HG03575 (cell line): ENCODE data around the gene ANAPC13.

ENCODE experiments used
- ATAC-seq: cut with Tn5 transposase; IDR thresholded peaks from one replicate; pipeline ENCODE4 v1.9.1; 2021; ENCODE audit not compliant: unreplicated experiment, insufficient number of reproducible peaks, low FRiP score; ENCODE audit errors: extremely low read depth

Gene ANAPC13

DNA sequence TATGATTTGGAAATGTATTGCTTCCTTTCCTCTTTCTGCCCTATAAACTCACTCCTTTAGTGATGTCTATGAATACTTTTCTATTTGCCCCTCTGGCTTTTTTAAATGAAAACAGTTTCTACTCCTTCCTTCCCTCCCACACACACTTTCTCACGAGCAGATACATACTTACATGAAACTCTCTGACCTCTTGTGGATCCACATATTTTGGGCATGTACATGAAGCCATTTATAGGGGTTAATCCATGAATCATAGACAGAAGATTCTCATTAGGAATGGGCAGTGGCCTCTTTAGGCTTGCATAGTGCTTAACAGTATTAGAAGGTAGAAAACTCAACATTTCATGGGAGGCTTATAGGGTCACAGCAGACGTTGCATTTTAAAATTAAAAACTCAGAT lies 24.8 kb downstream of the ANAPC13 start:
- ATAC-seq = no peak

DNA sequence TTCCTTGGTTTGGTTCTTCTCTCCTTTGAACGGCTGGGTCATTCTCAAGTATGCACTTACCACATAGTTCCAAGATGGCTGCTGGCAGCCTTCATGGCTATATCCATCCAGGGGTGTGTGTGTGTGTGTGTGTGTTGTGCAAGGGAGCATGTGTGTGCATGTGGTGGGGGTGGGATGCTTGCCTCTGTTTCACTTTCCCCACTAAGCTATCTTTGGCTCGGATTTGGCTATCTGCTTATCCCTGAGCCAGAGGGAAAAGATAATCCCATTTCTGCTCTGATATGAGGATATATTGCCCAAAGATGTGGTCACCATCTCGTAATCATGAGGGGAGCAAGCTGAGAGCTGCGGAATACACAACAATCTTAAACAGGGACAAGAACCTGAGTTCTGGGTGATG lies 26.2 kb downstream of the ANAPC13 start:
- ATAC-seq = no peak

- no peak for ATAC-seq
Measured at GRCh38 chr3:134458406-134458945, 27.3 kb downstream of the ANAPC13 start.

- ATAC-seq = no peak
Measured at GRCh38 chr3:134457376-134458074, 28.3 kb downstream of the ANAPC13 start.

DNA sequence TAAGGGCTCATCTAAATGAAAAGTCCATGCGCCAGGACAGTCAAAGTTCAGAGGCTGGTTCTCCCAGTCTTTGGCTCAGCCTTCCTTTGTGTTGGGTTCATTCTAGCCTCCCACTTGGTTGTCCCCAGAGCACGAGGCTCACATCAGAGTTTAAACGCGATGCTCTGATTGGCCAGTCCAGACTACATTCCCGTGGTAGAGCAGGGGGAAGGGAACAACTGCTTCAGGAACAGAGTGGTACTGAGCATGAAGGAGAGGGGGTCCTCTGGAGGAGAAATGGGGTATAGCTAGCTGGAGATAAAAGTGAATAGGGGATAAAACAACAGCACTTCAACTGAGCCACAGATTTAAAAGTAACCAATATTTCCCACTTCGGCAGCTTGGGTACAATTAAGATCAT lies 32.2 kb downstream of the ANAPC13 start:
- ATAC-seq = no peak

DNA sequence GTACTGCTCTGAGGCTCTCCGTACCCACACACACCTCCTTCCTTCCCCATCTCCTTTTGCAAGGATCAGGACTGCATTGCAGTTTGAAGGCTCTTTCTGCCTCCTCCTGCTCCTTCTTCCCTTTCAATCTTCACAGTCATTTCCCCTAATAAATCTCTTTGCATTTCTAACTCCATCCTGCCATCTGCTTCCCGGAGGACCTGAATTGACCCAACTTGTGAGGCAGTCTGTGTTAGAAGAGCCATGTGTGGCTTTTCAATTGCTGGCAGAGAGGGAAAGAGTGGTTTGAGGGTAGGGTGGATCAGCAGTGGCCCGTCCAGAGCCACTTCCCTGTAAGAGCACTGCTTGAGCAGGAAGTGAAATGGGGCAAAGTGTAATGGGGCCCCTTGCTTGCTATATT lies 35.8 kb downstream of the ANAPC13 start:
- ATAC-seq = no peak

GRCh38 chr3:134449277-134449676 lies 36.5 kb downstream of the ANAPC13 start:
- ATAC-seq = no peak

- no peak for ATAC-seq
Measured at GRCh38 chr3:134448664-134449063, 37.1 kb downstream of the ANAPC13 start.

GRCh38 chr3:134447351-134447750 lies 38.4 kb downstream of the ANAPC13 start:
- ATAC-seq = no peak

DNA sequence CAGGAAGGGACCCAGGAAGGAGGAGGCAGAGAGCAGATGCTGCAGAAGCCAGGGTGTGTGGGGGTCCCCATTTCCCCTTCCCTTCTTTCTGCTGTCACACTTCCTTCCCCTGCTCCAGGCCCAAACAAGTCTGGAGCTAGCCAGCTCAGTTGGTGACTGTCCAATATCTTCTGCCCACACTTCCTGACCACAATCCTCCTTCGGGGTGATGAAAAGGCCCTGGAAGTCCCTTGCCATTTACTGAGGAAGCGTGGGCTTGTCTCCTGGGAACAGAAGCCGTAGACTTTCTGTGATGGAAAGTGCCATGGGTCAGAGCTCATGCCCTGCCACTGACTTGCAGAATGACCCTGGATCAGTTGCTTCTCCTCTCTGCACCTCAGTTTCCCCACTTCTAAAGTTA lies 39.0 kb downstream of the ANAPC13 start:
- ATAC-seq = no peak

GRCh38 chr3:134445636-134446035 lies 40.1 kb downstream of the ANAPC13 start:
- no peak for ATAC-seq

- no peak for ATAC-seq
Measured at GRCh38 chr3:134445095-134445494, 40.7 kb downstream of the ANAPC13 start.

DNA sequence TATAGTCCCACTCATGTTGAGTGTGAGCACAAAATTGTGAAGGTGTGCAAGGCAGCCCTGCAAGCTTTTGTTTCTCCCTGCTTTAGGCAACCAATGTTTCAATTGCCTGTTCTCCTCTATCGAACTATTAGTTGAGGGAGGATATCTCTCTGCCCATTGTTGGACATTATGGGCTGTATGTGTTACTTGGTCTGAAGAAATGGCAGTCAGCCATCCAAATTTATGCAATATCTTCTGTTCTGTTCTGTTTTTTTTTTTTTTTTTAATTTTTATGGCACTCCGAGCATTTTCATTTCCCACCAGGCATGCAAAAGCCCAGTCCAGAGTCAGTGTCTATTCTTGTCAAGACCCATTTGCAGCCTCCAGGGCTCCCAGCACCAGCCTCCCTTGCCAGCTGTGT lies 44.0 kb downstream of the ANAPC13 start:
- ATAC-seq = no peak

DNA sequence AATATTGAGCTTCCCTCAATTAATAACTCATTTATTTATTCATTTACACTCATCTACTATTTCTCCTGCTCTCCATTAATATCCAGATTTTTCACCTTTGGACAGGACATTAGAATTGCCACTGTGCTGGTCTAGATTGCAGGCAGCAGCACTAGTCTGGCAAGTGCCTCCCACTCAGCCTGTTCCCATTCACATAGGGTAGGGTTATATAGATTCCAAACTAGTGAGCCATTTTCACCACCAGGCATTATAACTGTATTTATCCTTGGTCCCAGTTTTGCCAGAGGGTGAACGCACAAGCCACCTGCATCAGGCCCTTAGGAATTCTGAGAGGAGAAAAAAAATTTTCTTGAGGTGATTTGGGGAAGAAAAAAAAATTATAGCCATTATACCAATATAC lies 44.5 kb downstream of the ANAPC13 start:
- no peak for ATAC-seq

DNA sequence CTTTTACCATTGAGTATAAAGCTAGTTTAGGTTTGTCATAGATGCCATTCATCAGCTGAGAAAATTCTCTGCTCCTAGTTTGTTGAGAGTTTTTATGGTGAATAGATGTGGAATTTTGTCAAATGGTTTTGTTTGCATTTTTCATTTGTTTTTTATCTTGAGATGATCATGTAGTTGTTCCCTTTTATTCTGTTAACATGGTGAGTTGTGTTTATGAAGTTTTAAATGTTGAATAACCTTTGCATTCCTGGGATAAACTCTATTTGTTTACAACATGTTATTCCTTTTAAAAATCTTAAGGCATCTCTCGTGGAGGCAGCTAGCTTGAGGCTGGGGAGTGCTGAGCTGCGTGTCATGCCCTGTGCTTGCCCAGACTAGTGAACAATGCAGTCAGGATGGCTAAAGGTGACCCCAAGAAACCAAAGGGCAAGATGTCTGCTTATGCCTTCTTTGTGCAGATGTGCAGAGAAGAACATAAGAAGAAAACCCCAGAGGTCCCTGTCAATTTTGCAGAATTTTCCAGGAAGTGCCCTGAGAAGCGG lies 48.5 kb downstream of the ANAPC13 start:
- no peak for ATAC-seq

DNA sequence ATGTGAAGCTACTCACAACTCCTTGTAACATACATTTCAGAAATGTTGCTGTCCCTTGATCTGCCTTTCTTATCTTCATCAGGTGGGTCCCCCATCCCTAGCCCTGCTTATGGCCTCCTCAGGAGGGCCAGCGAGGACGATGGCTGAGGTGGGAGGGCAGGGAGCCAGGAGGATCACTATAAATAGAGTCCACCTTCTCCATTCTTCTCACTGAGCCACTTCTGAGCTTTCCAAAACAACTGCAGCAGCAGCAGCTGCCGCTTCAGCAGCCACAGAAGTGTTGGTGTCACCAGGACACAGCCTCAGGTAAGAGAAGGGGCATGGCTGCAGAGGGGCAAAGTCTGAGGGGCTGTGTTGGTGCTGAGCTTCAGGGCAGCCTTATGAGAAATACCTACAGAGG lies 53.5 kb downstream of the ANAPC13 start:
- ATAC-seq = no peak

GRCh38 chr3:134430950-134431445 lies 54.8 kb downstream of the ANAPC13 start:
- ATAC-seq = no peak

GRCh38 chr3:134430174-134430573 lies 55.6 kb downstream of the ANAPC13 start:
- no peak for ATAC-seq

DNA sequence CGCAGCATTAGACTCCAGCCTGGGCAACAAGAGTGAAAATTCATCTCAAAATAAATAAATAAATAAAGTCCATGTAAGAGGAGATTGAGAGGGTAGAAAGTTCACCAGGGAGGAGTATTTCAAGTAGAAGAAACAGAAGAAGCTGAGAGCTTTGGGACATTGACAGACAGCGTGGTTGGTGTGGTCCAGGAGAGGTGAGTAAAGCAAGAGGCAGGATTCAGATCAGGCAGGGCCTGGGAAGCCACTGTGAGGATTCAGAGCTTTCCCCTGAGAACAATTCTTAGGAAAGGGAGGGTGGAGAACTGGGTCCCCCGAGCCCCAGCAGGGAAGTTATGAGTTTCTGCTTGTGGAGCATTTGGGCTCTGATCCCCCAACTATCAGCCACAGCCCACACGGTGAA lies 57.4 kb downstream of the ANAPC13 start:
- no peak for ATAC-seq
